ENCODE measurements around the gene CRELD1. TPM values are rescaled to one million over a fixed set of nuclear protein-coding genes. Genes with fewer than 3 reads are reported as not detected.
A peak's percentile ranks its signal among the peaks of the same experiment; 100 is the strongest.

The CRELD1 gene
- total and polyA plus RNA-seq, 4 donors, result 36.1 to 88.5 (median 66.0) TPM

- 89% methylated on average over 9 of the region's 9 CpGs for WGBS (ENCODE audit: insufficient coverage)
- H3K4me1 ChIP-seq (ENCODE audit: control insufficient read depth, insufficient read depth, low read length), result peaks cover 31% of the 10 kb centered on the region
- no peak overlapping the region for H3K27ac ChIP-seq (ENCODE audit: low read depth, low read length)
- H3K36me3 ChIP-seq (ENCODE audit: control insufficient read depth, insufficient read depth, low read length), result peaks cover 27% of the 10 kb centered on the region
- H3K4me3 ChIP-seq (ENCODE audit: low read depth, low read length), result no peak overlapping the region
- no peak for DNase-seq (ENCODE audit: low read depth in 4 of 6, low spot score in 6 of 6)
- no peaks in the 10 kb centered on the region for H3K9me3 ChIP-seq (ENCODE audit: control insufficient read depth, insufficient read depth, low read length)
- no peaks in the 10 kb centered on the region for H3K27me3 ChIP-seq (ENCODE audit: control insufficient read depth, insufficient read depth, low read length)
These were observed 16.0 kb downstream of the CRELD1 start for GRCh38 chr3:9949626-9950025.

- 27% methylated on average over 5 of the region's 7 CpGs for WGBS (ENCODE audit: insufficient coverage)
- Histone ChIP-seq H3K27ac (ENCODE audit: low read depth, low read length) (no peak overlapping the region), H3K27me3 (ENCODE audit: control insufficient read depth, insufficient read depth, low read length) (no peaks in the 10 kb centered on the region), H3K9me3 (ENCODE audit: control insufficient read depth, insufficient read depth, low read length) (no peaks in the 10 kb centered on the region), H3K36me3 (ENCODE audit: control insufficient read depth, insufficient read depth, low read length) (peaks cover 26% of the 10 kb centered on the region), H3K4me3 (ENCODE audit: low read depth, low read length) (peak overlapping the region; percentile 53), H3K4me1 (ENCODE audit: control insufficient read depth, insufficient read depth, low read length) (peaks cover 30% of the 10 kb centered on the region)
- no peak for DNase-seq (ENCODE audit: low read depth in 4 of 6, low spot score in 6 of 6)
These were observed 17.5 kb downstream of the CRELD1 start for GRCh38 chr3:9951126-9951525.

GRCh38 chr3:9951598-9951961 lies 17.9 kb downstream of the CRELD1 start:
- peaks cover 26% of the 10 kb centered on the region for H3K36me3 ChIP-seq (ENCODE audit: control insufficient read depth, insufficient read depth, low read length)
- 20% methylated on average over 6 of the region's 10 CpGs for WGBS (ENCODE audit: insufficient coverage)

GRCh38 chr3:9951962-9952805 lies 18.6 kb downstream of the CRELD1 start, which contains the start of gene PRRT3:
PRRT3 (minus strand) TSS chr3:9952408; CDS start chr3:9950115, 2,293 bp downstream.
- Histone ChIP-seq H3K4me1 (ENCODE audit: control insufficient read depth, insufficient read depth, low read length) (peaks cover 22% of the 10 kb centered on the region), H3K27me3 (ENCODE audit: control insufficient read depth, insufficient read depth, low read length) (no peaks in the 10 kb centered on the region), H3K27ac (ENCODE audit: low read depth, low read length) (no peak within 1 kb of the TSS), H3K4me3 (ENCODE audit: low read depth, low read length) (peak within 1 kb of the TSS; percentile 53), H3K36me3 (ENCODE audit: control insufficient read depth, insufficient read depth, low read length) (peaks cover 25% of the 10 kb centered on the region), H3K9me3 (ENCODE audit: control insufficient read depth, insufficient read depth, low read length) (no peaks in the 10 kb centered on the region)
- peak in 2 of 6 donors; percentile 73 to 86 for DNase-seq (ENCODE audit: low read depth in 4 of 6, low spot score in 6 of 6)
- WGBS (ENCODE audit: insufficient coverage), result under 1% methylated on average over 49 of the region's 52 CpGs

More at GRCh38 chr3:9951598-9951961, 17.9 kb downstream of the CRELD1 start:
- Histone ChIP-seq H3K4me1 (ENCODE audit: control insufficient read depth, insufficient read depth, low read length) (peaks cover 27% of the 10 kb centered on the region), H3K4me3 (ENCODE audit: low read depth, low read length) (peak overlapping the region; percentile 53), H3K27ac (ENCODE audit: low read depth, low read length) (no peak overlapping the region), H3K27me3 (ENCODE audit: control insufficient read depth, insufficient read depth, low read length) (no peaks in the 10 kb centered on the region), H3K9me3 (ENCODE audit: control insufficient read depth, insufficient read depth, low read length) (no peaks in the 10 kb centered on the region)
- DNase-seq (ENCODE audit: low read depth in 4 of 6, low spot score in 6 of 6), result no peak

GRCh38 chr3:9955067-9955502 lies 21.5 kb downstream of the CRELD1 start:
- H3K4me1 ChIP-seq (ENCODE audit: control insufficient read depth, insufficient read depth, low read length), result peaks cover 14% of the 10 kb centered on the region
- H3K4me3 ChIP-seq (ENCODE audit: low read depth, low read length), result no peak overlapping the region
- DNase-seq (ENCODE audit: low read depth in 4 of 6, low spot score in 6 of 6), result no peak
- H3K27ac ChIP-seq (ENCODE audit: low read depth, low read length), result no peak overlapping the region
- no peaks in the 10 kb centered on the region for H3K9me3 ChIP-seq (ENCODE audit: control insufficient read depth, insufficient read depth, low read length)
- H3K27me3 ChIP-seq (ENCODE audit: control insufficient read depth, insufficient read depth, low read length), result no peaks in the 10 kb centered on the region
- 32% methylated on average over 10 of the region's 12 CpGs for WGBS (ENCODE audit: insufficient coverage)
- H3K36me3 ChIP-seq (ENCODE audit: control insufficient read depth, insufficient read depth, low read length), result peaks cover 2% of the 10 kb centered on the region

GRCh38 chr3:9955611-9956352 lies 22.1 kb downstream of the CRELD1 start:
- no peak for DNase-seq (ENCODE audit: low read depth in 4 of 6, low spot score in 6 of 6)
- peaks cover 14% of the 10 kb centered on the region for H3K4me1 ChIP-seq (ENCODE audit: control insufficient read depth, insufficient read depth, low read length)
- H3K9me3 ChIP-seq (ENCODE audit: control insufficient read depth, insufficient read depth, low read length), result no peaks in the 10 kb centered on the region
- 94% methylated on average over 3 of the region's 5 CpGs for WGBS (ENCODE audit: insufficient coverage)
- H3K4me3 ChIP-seq (ENCODE audit: low read depth, low read length), result no peak overlapping the region
- H3K36me3 ChIP-seq (ENCODE audit: control insufficient read depth, insufficient read depth, low read length), result no peaks in the 10 kb centered on the region
- H3K27ac ChIP-seq (ENCODE audit: low read depth, low read length), result no peak overlapping the region
- H3K27me3 ChIP-seq (ENCODE audit: control insufficient read depth, insufficient read depth, low read length), result no peaks in the 10 kb centered on the region

- no peak overlapping the region for H3K27ac ChIP-seq (ENCODE audit: low read depth, low read length)
- DNase-seq (ENCODE audit: low read depth in 4 of 6, low spot score in 6 of 6), result peak in 1 of 6 donors; percentile 14
- H3K36me3 ChIP-seq (ENCODE audit: control insufficient read depth, insufficient read depth, low read length), result peaks cover 2% of the 10 kb centered on the region
- WGBS (ENCODE audit: insufficient coverage), result no CpG with 5 or more reads among the region's 5 CpGs
- peaks cover 4% of the 10 kb centered on the region for H3K4me1 ChIP-seq (ENCODE audit: control insufficient read depth, insufficient read depth, low read length)
- H3K4me3 ChIP-seq (ENCODE audit: low read depth, low read length), result no peak overlapping the region
- H3K9me3 ChIP-seq (ENCODE audit: control insufficient read depth, insufficient read depth, low read length), result no peaks in the 10 kb centered on the region
- H3K27me3 ChIP-seq (ENCODE audit: control insufficient read depth, insufficient read depth, low read length), result no peaks in the 10 kb centered on the region
These were observed 23.6 kb downstream of the CRELD1 start for GRCh38 chr3:9957214-9957613.

- no peaks in the 10 kb centered on the region for H3K4me1 ChIP-seq (ENCODE audit: control insufficient read depth, insufficient read depth, low read length)
- no peaks in the 10 kb centered on the region for H3K27me3 ChIP-seq (ENCODE audit: control insufficient read depth, insufficient read depth, low read length)
- 92% methylated on average over 2 of the region's 6 CpGs for WGBS (ENCODE audit: insufficient coverage)
- no peak overlapping the region for H3K27ac ChIP-seq (ENCODE audit: low read depth, low read length)
- peaks cover 35% of the 10 kb centered on the region for H3K36me3 ChIP-seq (ENCODE audit: control insufficient read depth, insufficient read depth, low read length)
- no peak overlapping the region for H3K4me3 ChIP-seq (ENCODE audit: low read depth, low read length)
- no peaks in the 10 kb centered on the region for H3K9me3 ChIP-seq (ENCODE audit: control insufficient read depth, insufficient read depth, low read length)
- no peak for DNase-seq (ENCODE audit: low read depth in 4 of 6, low spot score in 6 of 6)
These were observed 31.7 kb downstream of the CRELD1 start for GRCh38 chr3:9965200-9965875.

GRCh38 chr3:9966841-9967240 lies 33.2 kb downstream of the CRELD1 start:
- Histone ChIP-seq H3K9me3 (ENCODE audit: control insufficient read depth, insufficient read depth, low read length) (no peaks in the 10 kb centered on the region), H3K27ac (ENCODE audit: low read depth, low read length) (no peak overlapping the region), H3K36me3 (ENCODE audit: control insufficient read depth, insufficient read depth, low read length) (peaks cover 43% of the 10 kb centered on the region), H3K4me1 (ENCODE audit: control insufficient read depth, insufficient read depth, low read length) (no peaks in the 10 kb centered on the region), H3K4me3 (ENCODE audit: low read depth, low read length) (no peak overlapping the region), H3K27me3 (ENCODE audit: control insufficient read depth, insufficient read depth, low read length) (no peaks in the 10 kb centered on the region)
- 100% methylated on average over 1 of the region's 2 CpGs for WGBS (ENCODE audit: insufficient coverage)
- DNase-seq (ENCODE audit: low read depth in 4 of 6, low spot score in 6 of 6), result no peak
